WTC11 (cell line): ENCODE results near the gene NPIPA8.
"Not testable (repeated sequence)": the region's sequence is repeated elsewhere in the genome, so short reads cannot be mapped to it uniquely, and the experiment has no call there.

ENCODE experiments used
- CTCF ChIP-seq: fragments of 200-600 bp; IDR thresholded peaks from 2 replicates; pipeline ENCODE4 v1.8.0; 2022; ENCODE audit warnings: antibody characterized with exemption
- ESRRA ChIP-seq: sonication (generic); formaldehyde crosslinking; IDR thresholded peaks from 2 replicates; pipeline ENCODE4 v1.8.1; 2022; ENCODE audit warnings: mild to moderate bottlenecking, missing genetic modification reagents, borderline replicate concordance
- ETV6 ChIP-seq: sonication (generic); formaldehyde crosslinking; IDR thresholded peaks from 2 replicates; pipeline ENCODE4 v1.8.1; 2022; ENCODE audit warnings: mild to moderate bottlenecking, missing genetic modification reagents
- TCF7 ChIP-seq: sonication (generic); formaldehyde crosslinking; IDR thresholded peaks from 2 replicates; pipeline ENCODE4 v1.8.0; 2022; ENCODE audit warnings: mild to moderate bottlenecking, low read depth, missing genetic modification reagents, moderate library complexity
- TF ChIP-seq, protein P1 (sequence below): sonication (generic); formaldehyde crosslinking; IDR thresholded peaks from 2 replicates; pipeline ENCODE4 v1.8.0; 2023; ENCODE audit warnings: missing genetic modification reagents, mild to moderate bottlenecking, borderline replicate concordance

GRCh38 chr16:18293337-18293956 is 43.1 kb downstream of the NPIPA8 start:
- TF ChIP-seq ETV6 (CRISPR knock-in tag); CTCF; ESRRA (CRISPR knock-in tag); TCF7 (CRISPR knock-in tag): not testable (repeated sequence)
- TF ChIP-seq, protein P1, sequence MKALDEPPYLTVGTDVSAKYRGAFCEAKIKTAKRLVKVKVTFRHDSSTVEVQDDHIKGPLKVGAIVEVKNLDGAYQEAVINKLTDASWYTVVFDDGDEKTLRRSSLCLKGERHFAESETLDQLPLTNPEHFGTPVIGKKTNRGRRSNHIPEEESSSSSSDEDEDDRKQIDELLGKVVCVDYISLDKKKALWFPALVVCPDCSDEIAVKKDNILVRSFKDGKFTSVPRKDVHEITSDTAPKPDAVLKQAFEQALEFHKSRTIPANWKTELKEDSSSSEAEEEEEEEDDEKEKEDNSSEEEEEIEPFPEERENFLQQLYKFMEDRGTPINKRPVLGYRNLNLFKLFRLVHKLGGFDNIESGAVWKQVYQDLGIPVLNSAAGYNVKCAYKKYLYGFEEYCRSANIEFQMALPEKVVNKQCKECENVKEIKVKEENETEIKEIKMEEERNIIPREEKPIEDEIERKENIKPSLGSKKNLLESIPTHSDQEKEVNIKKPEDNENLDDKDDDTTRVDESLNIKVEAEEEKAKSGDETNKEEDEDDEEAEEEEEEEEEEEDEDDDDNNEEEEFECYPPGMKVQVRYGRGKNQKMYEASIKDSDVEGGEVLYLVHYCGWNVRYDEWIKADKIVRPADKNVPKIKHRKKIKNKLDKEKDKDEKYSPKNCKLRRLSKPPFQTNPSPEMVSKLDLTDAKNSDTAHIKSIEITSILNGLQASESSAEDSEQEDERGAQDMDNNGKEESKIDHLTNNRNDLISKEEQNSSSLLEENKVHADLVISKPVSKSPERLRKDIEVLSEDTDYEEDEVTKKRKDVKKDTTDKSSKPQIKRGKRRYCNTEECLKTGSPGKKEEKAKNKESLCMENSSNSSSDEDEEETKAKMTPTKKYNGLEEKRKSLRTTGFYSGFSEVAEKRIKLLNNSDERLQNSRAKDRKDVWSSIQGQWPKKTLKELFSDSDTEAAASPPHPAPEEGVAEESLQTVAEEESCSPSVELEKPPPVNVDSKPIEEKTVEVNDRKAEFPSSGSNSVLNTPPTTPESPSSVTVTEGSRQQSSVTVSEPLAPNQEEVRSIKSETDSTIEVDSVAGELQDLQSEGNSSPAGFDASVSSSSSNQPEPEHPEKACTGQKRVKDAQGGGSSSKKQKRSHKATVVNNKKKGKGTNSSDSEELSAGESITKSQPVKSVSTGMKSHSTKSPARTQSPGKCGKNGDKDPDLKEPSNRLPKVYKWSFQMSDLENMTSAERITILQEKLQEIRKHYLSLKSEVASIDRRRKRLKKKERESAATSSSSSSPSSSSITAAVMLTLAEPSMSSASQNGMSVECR (CRISPR knock-in tag) = not testable (repeated sequence)
